ENCODE data around the gene SQSTM1. TPM values are rescaled to one million over a fixed set of nuclear protein-coding genes. Genes with fewer than 3 reads are reported as not detected.

SQSTM1 gene
- total and polyA plus RNA-seq, 2 of the 8 experiments (the other 6 are each of a cell fraction or from before 2014, with no cell fraction given): 78.6 to 110 TPM

DNA sequence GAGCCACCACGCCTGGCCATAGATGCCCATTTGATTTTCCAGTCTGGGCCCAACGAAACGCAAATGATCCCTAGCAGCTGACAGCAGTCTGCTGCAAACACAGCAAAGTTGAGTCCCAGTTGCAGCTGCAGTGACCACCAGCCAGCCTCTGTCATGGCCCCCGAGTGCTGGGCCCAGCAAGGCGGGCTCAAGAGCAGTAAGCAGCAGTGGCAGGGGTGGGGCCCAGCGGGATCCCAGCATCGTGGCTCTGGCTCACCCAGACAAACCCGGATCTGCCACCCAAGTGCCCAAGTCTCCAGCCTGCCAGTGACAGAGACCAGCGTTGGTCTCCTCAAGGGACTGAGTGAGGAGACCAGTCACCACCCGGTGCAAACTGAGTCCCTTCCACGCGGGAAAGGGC, 33.8 kb upstream of the SQSTM1 start:
- H3K4me1 ChIP-seq (replicated peaks in 1 of 4; ENCODE audit: control insufficient read depth in 3 of 4, insufficient read depth in 4 of 4, low read length in 3 of 4): no peaks in the 10 kb centered on the region
- POLR2A ChIA-PET (ENCODE audit: partially characterized antibody): interaction anchor here (0.8 to 0.9 kb wide), 2 partner anchors 11 to 163 kb away, joined by 3 read pairs; partner anchors contain the start of gene HNRNPH1
- TF ChIP-seq, protein P1, sequence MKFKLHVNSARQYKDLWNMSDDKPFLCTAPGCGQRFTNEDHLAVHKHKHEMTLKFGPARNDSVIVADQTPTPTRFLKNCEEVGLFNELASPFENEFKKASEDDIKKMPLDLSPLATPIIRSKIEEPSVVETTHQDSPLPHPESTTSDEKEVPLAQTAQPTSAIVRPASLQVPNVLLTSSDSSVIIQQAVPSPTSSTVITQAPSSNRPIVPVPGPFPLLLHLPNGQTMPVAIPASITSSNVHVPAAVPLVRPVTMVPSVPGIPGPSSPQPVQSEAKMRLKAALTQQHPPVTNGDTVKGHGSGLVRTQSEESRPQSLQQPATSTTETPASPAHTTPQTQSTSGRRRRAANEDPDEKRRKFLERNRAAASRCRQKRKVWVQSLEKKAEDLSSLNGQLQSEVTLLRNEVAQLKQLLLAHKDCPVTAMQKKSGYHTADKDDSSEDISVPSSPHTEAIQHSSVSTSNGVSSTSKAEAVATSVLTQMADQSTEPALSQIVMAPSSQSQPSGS (IDR thresholded peaks at IDR 0.05; ENCODE audit: low read length): no peak
- TF ChIP-seq JUND (IDR thresholded peaks at IDR 0.05; ENCODE audit: low read length) (no peak), RAD21 (IDR thresholded peaks at IDR 0.05 in 1 of 2, conservative IDR thresholded peaks at IDR 0.05 in 1 of 2; ENCODE audit: low read depth in 2 of 2, low read length in 2 of 2) (no peak), CTCF (IDR thresholded peaks at IDR 0.05; ENCODE audit: control extremely low read depth in 1 of 3, insufficient read depth in 1 of 3, low read depth in 1 of 3, low read length in 3 of 3) (no peak), GTF2F1 (IDR thresholded peaks at IDR 0.05; ENCODE audit: borderline replicate concordance, low read depth, low read length) (no peak)
- no peaks in the 10 kb centered on the region for H3K23me2 ChIP-seq (ENCODE audit: low read depth, low read length)
- H3K36me3 ChIP-seq (ENCODE audit: control insufficient read depth in 2 of 4, insufficient read depth in 4 of 4, low read length in 3 of 4): no peaks in the 10 kb centered on the region
- no peaks in the 10 kb centered on the region for H3K27me3 ChIP-seq (replicated peaks in 1 of 4; ENCODE audit: control insufficient read depth in 3 of 4, extremely low read depth in 1 of 4, insufficient read depth in 3 of 4, low read length in 3 of 4)
- H3K4me3 ChIP-seq (ENCODE audit: extremely low read depth in 1 of 4, insufficient read depth in 2 of 4, low read depth in 3 of 4, low read length in 4 of 4): no peak overlapping the region
- H3K79me2 ChIP-seq (ENCODE audit: control insufficient read depth in 1 of 2, insufficient read depth in 2 of 2, low read length in 2 of 2): no peaks in the 10 kb centered on the region
- H3K79me1 ChIP-seq (ENCODE audit: low read depth, low read length): no peaks in the 10 kb centered on the region; the same call in 1 of the 2 replicates
- no peaks in the 10 kb centered on the region for H4K20me1 ChIP-seq (replicated peaks in 1 of 2; ENCODE audit: control insufficient read depth in 1 of 2, insufficient read depth in 2 of 2, low read length in 2 of 2)
- H3K23ac ChIP-seq (ENCODE audit: insufficient read length): no peak overlapping the region
- CTCF ChIA-PET (ENCODE audit: partially characterized antibody): interaction anchor here (0.7 to 2.2 kb wide), 4 partner anchors 10 to 93 kb away, joined by 3 to 6 read pairs (median 4); no protein-coding TSS in a partner anchor
- H3K4me2 ChIP-seq (ENCODE audit: insufficient read depth in 1 of 2, low read depth in 2 of 2, low read length in 2 of 2): no peak overlapping the region
- H4K8ac ChIP-seq (ENCODE audit: extremely low read depth, insufficient read depth, low read length): no peak overlapping the region
- no peak overlapping the region for H2BK120ac ChIP-seq (replicated peaks; ENCODE audit: low read depth, low read length)
- H2AK5ac ChIP-seq (ENCODE audit: low read depth, low read length): no peak overlapping the region
- H2BK20ac ChIP-seq (ENCODE audit: low read length): no peak overlapping the region
- H3K9me3 ChIP-seq (ENCODE audit: insufficient read depth in 2 of 2, low read depth in 1 of 2, low read length in 1 of 2): no peaks in the 10 kb centered on the region
- no peak overlapping the region for H3K18ac ChIP-seq (ENCODE audit: extremely low read depth, low read length)
- H4K91ac ChIP-seq (replicated peaks; ENCODE audit: insufficient read length, low read length): no peak overlapping the region
- H2BK12ac ChIP-seq (ENCODE audit: low read depth, low read length): no peak overlapping the region
- H2BK15ac ChIP-seq (ENCODE audit: low read length): no peak overlapping the region
- no peak for DNase-seq (ENCODE audit: low read depth in 1 of 2, low spot score in 2 of 2)
- no peak overlapping the region for H3K14ac ChIP-seq (ENCODE audit: insufficient read length)
- no peak overlapping the region for H3K9ac ChIP-seq (replicated peaks in 1 of 4; ENCODE audit: extremely low read depth in 1 of 4, low read depth in 3 of 4, low read length in 3 of 4)
- FAIRE-seq: no peak
- no peak overlapping the region for H3K4ac ChIP-seq (replicated peaks; ENCODE audit: insufficient read length, low read depth, low read length)
- H4K5ac ChIP-seq (ENCODE audit: insufficient read length, low read depth, low read length): no peak overlapping the region
- no peak overlapping the region for H2BK5ac ChIP-seq (ENCODE audit: low read depth, low read length)
- H2AFZ ChIP-seq (ENCODE audit: low read length): no peak overlapping the region
- no peak overlapping the region for H3K56ac ChIP-seq (replicated peaks; ENCODE audit: insufficient read length, low read depth, low read length)
- H3K27ac ChIP-seq (ENCODE audit: low read depth, low read length): no peak overlapping the region
- 90% methylated on average over 12 of the region's 12 CpGs; no CpG with 5 or more reads in 1 of the 2 experiments for WGBS, 2 experiments (ENCODE audit: extremely low coverage in 1 of 2, insufficient coverage in 1 of 2, insufficient read length in 1 of 2, insufficient replicate concordance in 2 of 2, low coverage in 1 of 2, low lambda C conversion rate in 2 of 2, missing lambda C conversion rate in 1 of 2)

All from H1 (cell line).